ENCODE data around the gene RFX2. TPM values are rescaled to one million over a fixed set of nuclear protein-coding genes. Genes with fewer than 3 reads are reported as not detected.
A peak's percentile ranks its signal among the peaks of the same experiment; 100 is the strongest.
"Not testable (repeated sequence)": the region's sequence is repeated elsewhere in the genome, so short reads cannot be mapped to it uniquely, and the experiment has no call there.

The RFX2 gene
- total RNA-seq, 1 donor from 2014 or later: 6.5 TPM

DNA sequence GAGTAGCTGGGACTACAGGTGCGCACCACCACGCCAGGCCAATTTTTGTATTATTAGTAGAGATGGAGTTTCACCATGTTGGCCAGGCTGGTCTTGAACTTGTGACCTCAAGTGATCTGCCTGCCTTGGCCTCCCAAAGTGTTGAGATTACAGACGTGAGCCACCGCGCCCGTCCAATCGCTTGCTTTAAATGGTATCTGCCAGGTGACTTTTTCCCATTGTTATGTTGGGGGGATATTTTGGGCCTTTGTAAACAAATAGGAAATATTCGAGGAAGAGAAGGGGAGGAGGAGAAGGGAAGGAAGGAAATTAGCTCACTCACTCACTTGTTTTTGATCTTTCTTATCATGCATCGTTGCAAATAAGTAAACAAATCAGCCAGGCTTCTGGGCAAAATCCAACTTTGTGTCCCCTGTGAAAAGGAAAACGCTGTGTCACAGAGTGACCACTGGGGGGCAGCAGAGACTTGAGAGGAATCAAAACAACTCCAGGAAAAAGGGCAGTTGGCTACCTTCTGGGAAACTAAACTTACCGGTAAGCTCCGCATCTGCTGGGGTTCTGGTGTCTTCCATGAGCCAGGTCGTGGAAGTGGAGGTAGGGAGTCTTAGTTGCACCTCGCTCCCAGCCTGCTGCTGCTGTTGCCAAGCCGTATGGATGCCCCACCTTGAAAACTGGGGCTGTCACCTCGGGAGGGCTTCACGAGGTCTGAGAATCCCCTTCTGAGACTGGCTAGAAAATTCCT lies 123.1 kb downstream of the RFX2 start:
- no peak overlapping the region for H3K27ac Mint-ChIP-seq (ENCODE audit: unreplicated experiment)
- H3K36me3 Mint-ChIP-seq (ENCODE audit: low read depth): no peaks in the 10 kb centered on the region
- peak overlapping the region; percentile 23 for H3K4me3 Mint-ChIP-seq (ENCODE audit: unreplicated experiment)

GRCh38 chr19:5985837-5986236 lies 124.5 kb downstream of the RFX2 start:
- H3K4me3 Mint-ChIP-seq (ENCODE audit: unreplicated experiment); DNase-seq (ENCODE audit: low spot score); H3K9me3 Mint-ChIP-seq (ENCODE audit: low read depth); H3K27me3 Mint-ChIP-seq (ENCODE audit: low read depth); H3K36me3 Mint-ChIP-seq (ENCODE audit: low read depth): not testable (repeated sequence)
- peaks cover 26% of the 10 kb centered on the region for H3K4me1 Mint-ChIP-seq (ENCODE audit: low read depth)
- H3K27ac Mint-ChIP-seq (ENCODE audit: unreplicated experiment): peak overlapping the region; percentile 90

More for the DNA sequence above, 123.1 kb downstream of the RFX2 start:
- no peak for DNase-seq (ENCODE audit: low spot score)
- TF ChIP-seq CTCF (IDR thresholded peaks at IDR 0.05): peak; percentile 93
- Mint-ChIP-seq H3K27me3 (ENCODE audit: low read depth) (no peaks in the 10 kb centered on the region), H3K4me1 (ENCODE audit: low read depth) (peaks cover 26% of the 10 kb centered on the region), H3K9me3 (ENCODE audit: low read depth) (no peaks in the 10 kb centered on the region)

GRCh38 chr19:5985098-5985783 lies 125.1 kb downstream of the RFX2 start:
- H3K36me3 Mint-ChIP-seq (ENCODE audit: low read depth): no peaks in the 10 kb centered on the region
- DNase-seq (ENCODE audit: low spot score): no peak

DNA sequence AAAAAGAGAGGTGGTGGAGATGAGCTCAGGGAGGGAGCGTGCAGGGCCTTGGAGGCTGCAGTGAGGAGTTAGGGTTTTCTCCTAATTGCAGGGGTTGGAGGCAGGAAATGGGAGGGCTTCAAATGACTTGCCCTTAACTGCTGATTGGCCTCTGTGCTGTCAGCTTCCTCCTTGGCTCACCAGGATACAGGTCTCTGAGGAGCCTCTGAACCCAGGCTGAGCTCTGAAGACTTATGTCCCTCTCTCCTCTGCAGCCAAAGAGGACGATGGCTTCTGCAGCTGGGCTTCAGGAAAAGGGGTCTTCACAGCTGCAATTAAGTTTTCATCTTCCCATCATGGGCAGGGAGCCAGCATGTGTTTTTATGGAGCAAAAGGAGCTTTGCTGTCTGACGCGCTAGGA lies 125.7 kb downstream of the RFX2 start:
- Mint-ChIP-seq H3K27me3 (ENCODE audit: low read depth) (no peaks in the 10 kb centered on the region), H3K36me3 (ENCODE audit: low read depth) (no peaks in the 10 kb centered on the region), H3K27ac (ENCODE audit: unreplicated experiment) (no peak overlapping the region), H3K9me3 (ENCODE audit: low read depth) (no peaks in the 10 kb centered on the region), H3K4me1 (ENCODE audit: low read depth) (peaks cover 32% of the 10 kb centered on the region), H3K4me3 (ENCODE audit: unreplicated experiment) (no peak overlapping the region)
- no peak for TF ChIP-seq CTCF (IDR thresholded peaks at IDR 0.05)
- no peak for DNase-seq (ENCODE audit: low spot score)

More at GRCh38 chr19:5985098-5985783, 125.1 kb downstream of the RFX2 start:
- H3K4me1 Mint-ChIP-seq (ENCODE audit: low read depth): peaks cover 26% of the 10 kb centered on the region
- peak overlapping the region; percentile 90 for H3K27ac Mint-ChIP-seq (ENCODE audit: unreplicated experiment)
- no peak overlapping the region for H3K4me3 Mint-ChIP-seq (ENCODE audit: unreplicated experiment)
- H3K9me3 Mint-ChIP-seq (ENCODE audit: low read depth): no peaks in the 10 kb centered on the region
- H3K27me3 Mint-ChIP-seq (ENCODE audit: low read depth): no peaks in the 10 kb centered on the region
- no peak for TF ChIP-seq CTCF (IDR thresholded peaks at IDR 0.05)

DNA sequence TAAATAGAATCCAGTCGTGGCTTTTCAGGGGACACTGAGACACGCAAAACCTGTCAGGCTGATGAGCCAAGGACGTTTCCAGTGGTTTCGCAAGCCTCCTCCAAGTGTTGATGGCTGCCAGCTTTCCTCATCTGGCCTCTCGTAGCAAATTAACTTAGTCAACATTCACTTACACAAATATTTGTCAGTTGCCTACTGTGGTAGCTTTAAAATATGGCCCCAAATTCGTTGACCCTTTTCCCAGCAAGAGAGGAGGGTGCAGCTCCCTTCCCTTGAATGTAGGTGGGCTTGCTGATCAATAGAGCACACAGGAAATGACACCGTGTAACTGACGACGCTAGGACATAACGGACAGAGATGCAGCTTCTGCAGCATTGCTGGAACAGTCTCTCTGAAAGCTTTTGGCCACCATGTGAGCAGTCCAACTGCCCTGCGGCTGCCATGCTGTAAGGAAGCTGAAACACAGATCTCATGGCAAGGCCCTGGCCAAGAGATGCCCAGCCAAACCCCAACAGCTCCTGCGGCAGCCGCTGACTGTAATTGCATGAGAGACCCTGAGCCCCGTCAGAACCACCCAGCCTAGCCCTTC lies 126.8 kb downstream of the RFX2 start:
- no peaks in the 10 kb centered on the region for H3K9me3 Mint-ChIP-seq (ENCODE audit: low read depth)
- peaks cover 37% of the 10 kb centered on the region for H3K4me1 Mint-ChIP-seq (ENCODE audit: low read depth)
- no peak overlapping the region for H3K27ac Mint-ChIP-seq (ENCODE audit: unreplicated experiment)
- H3K27me3 Mint-ChIP-seq (ENCODE audit: low read depth): no peaks in the 10 kb centered on the region
- H3K4me3 Mint-ChIP-seq (ENCODE audit: unreplicated experiment): no peak overlapping the region
- H3K36me3 Mint-ChIP-seq (ENCODE audit: low read depth): no peaks in the 10 kb centered on the region
- DNase-seq (ENCODE audit: low spot score): no peak
- TF ChIP-seq CTCF (IDR thresholded peaks at IDR 0.05): no peak

Data from chondrocyte (in vitro differentiated cells).